Liver (tissue), 3 donors: ENCODE measurements around the gene MAN1C1.

Experiments used
- SP1 ChIP-seq: IDR thresholded peaks from 2 replicates; pipeline ENCODE4 v1.6.1; 2018; ENCODE audit warnings: antibody characterized with exemption, mild to moderate bottlenecking
- TF ChIP-seq, protein P1 (sequence below): fragments of 150-350 bp; IDR thresholded peaks from 2 replicates; pipeline ENCODE4 v1.5.1; 2017; ENCODE audit warnings: improper control_type of control experiment, low read depth, low read length; ENCODE audit not compliant: missing input control
- donor health status: healthy.
- donor health status: healthy.

DNA sequence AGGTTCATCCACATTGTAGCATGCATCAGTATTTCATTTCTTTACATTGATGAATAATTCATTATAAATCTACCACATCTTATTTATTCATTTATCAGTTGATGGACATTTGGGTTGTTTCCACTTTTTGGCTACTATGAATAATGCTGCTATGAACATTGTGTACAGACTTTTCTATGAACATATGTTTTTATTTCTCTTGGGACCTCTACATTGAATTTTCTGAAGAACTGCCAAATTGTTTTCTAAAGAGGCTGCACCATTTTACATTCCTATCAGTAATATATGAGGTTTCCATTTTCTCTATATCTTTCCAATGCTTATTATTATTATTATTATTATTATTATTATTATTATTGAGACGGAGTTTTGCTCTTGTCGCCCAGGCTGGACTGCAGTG, 102.1 kb downstream of the MAN1C1 start:
- TF ChIP-seq, protein P1, sequence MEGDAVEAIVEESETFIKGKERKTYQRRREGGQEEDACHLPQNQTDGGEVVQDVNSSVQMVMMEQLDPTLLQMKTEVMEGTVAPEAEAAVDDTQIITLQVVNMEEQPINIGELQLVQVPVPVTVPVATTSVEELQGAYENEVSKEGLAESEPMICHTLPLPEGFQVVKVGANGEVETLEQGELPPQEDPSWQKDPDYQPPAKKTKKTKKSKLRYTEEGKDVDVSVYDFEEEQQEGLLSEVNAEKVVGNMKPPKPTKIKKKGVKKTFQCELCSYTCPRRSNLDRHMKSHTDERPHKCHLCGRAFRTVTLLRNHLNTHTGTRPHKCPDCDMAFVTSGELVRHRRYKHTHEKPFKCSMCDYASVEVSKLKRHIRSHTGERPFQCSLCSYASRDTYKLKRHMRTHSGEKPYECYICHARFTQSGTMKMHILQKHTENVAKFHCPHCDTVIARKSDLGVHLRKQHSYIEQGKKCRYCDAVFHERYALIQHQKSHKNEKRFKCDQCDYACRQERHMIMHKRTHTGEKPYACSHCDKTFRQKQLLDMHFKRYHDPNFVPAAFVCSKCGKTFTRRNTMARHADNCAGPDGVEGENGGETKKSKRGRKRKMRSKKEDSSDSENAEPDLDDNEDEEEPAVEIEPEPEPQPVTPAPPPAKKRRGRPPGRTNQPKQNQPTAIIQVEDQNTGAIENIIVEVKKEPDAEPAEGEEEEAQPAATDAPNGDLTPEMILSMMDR, result no peak
- TF ChIP-seq SP1, result no peak
